Skeletal muscle cell (primary cell): ENCODE data around the gene PATL2.
"Not testable (repeated sequence)": the region's sequence is repeated elsewhere in the genome, so short reads cannot be mapped to it uniquely, and the experiment has no call there.

Experiments used
- DNase-seq: peaks from one replicate; pipeline ENCODE4 v3.0.0-alpha.2; 2010; ENCODE audit warnings: low read depth
- H3K4me3 ChIP-seq: 2 replicates; pipeline ENCODE4 v1.5.1; 2011; ENCODE audit warnings: low read depth, mild to moderate bottlenecking, control low read depth, low read length, moderate library complexity

PATL2 gene

GRCh38 chr15:44720000-44720435 lies 8.9 kb upstream of the PATL2 start:
- not testable (repeated sequence) for DNase-seq, H3K4me3 ChIP-seq

- no peak overlapping the region for H3K4me3 ChIP-seq
- DNase-seq: no peak
Observed at GRCh38 chr15:44719293-44719999, 8.3 kb upstream of the PATL2 start.

- DNase-seq: no peak
- no peak overlapping the region for H3K4me3 ChIP-seq
Observed at GRCh38 chr15:44718927-44719292, 7.8 kb upstream of the PATL2 start.

GRCh38 chr15:44718180-44718926 lies 7.2 kb upstream of the PATL2 start:
- no peak for DNase-seq
- no peak overlapping the region for H3K4me3 ChIP-seq

GRCh38 chr15:44716983-44717602 lies 6.0 kb upstream of the PATL2 start:
- DNase-seq: no peak
- no peak overlapping the region for H3K4me3 ChIP-seq

GRCh38 chr15:44715797-44716334 lies 4.7 kb upstream of the PATL2 start:
- no peak overlapping the region for H3K4me3 ChIP-seq

GRCh38 chr15:44715142-44715796 lies 4.1 kb upstream of the PATL2 start:
- DNase-seq: no peak
- H3K4me3 ChIP-seq: no peak overlapping the region

More at GRCh38 chr15:44715797-44716334, 4.7 kb upstream of the PATL2 start:
- DNase-seq: no peak

- no peak for DNase-seq
- H3K4me3 ChIP-seq: peak overlapping the region; percentile 93
Observed at GRCh38 chr15:44713006-44713966, 2.2 kb upstream of the PATL2 start.

- peak; percentile 62 for DNase-seq
- H3K4me3 ChIP-seq: peak overlapping the region; percentile 93
Observed at GRCh38 chr15:44712346-44713005, 1.4 kb upstream of the PATL2 start.

- peak overlapping the region; percentile 93 for H3K4me3 ChIP-seq
- DNase-seq: no peak
Observed at GRCh38 chr15:44711743-44712345, 721 bp upstream of the PATL2 start.

- peak overlapping the region; percentile 93 for H3K4me3 ChIP-seq
- DNase-seq: no peak
Observed at GRCh38 chr15:44710236-44711095, 657 bp downstream of the PATL2 start.

GRCh38 chr15:44706946-44707636 lies 4.0 kb downstream of the PATL2 start:
- no peak for DNase-seq
- H3K4me3 ChIP-seq: no peak overlapping the region

GRCh38 chr15:44706401-44706800 lies 4.7 kb downstream of the PATL2 start:
- DNase-seq: no peak
- H3K4me3 ChIP-seq: no peak overlapping the region

GRCh38 chr15:44705986-44706385 lies 5.1 kb downstream of the PATL2 start:
- no peak overlapping the region for H3K4me3 ChIP-seq
- no peak for DNase-seq

- DNase-seq, H3K4me3 ChIP-seq: not testable (repeated sequence)
Observed at GRCh38 chr15:44700676-44701075, 10.4 kb downstream of the PATL2 start.

- H3K4me3 ChIP-seq: no peak overlapping the region
- DNase-seq: no peak
Observed at GRCh38 chr15:44698641-44699040, 12.5 kb downstream of the PATL2 start.
